HCT116 (cell line): ENCODE results near the gene ZNF691. TPM values are rescaled to one million over a fixed set of nuclear protein-coding genes. Genes with fewer than 3 reads are reported as not detected.

ENCODE experiments used
- ATAC-seq: fragments of 200-7000 bp; cut with Tn5 transposase; 2 replicates; pipeline ENCODE4 v1.9.1; 2020; ENCODE audit warnings: mild to moderate bottlenecking, moderate library complexity
- Bru-seq: library from RNA; stranded (reverse); fragments of 400-500 nt; gene quantifications from one replicate; lab custom pipeline; 2021; lab: Mats Ljungman, UMichigan
- BruChase-seq, 2 experiments: library from RNA; stranded (reverse); fragments of 400-500 nt; gene quantifications; one replicate each; lab custom pipeline; 2021; lab: Mats Ljungman, UMichigan
- BruUV-seq: library from RNA; stranded (reverse); fragments of 400-500 nt; replicated peaks from 2 replicates; lab custom pipeline; 2021; lab: Mats Ljungman, UMichigan
- CTCF ChIA-PET: fragments of 300-600 bp; sonication (Branson Sonifier 250); formaldehyde crosslinking; loops from one replicate; lab custom pipeline; 2021; ENCODE audit warnings: antibody characterized with exemption; lab: Charles Lee
- POLR2A ChIA-PET: fragments of 300-600, 350-600 bp; sonication (Branson Sonifier 250); formaldehyde crosslinking; loops from one replicate; lab custom pipeline; 2021; ENCODE audit warnings: antibody characterized with exemption; lab: Charles Lee
- RAD21 ChIA-PET, 2 experiments: fragments of 300-600 bp; sonication (Branson Sonifier 250); formaldehyde crosslinking; loops; one replicate each; lab custom pipeline; 2023; ENCODE audit warnings: low total read pairs in 2 of 2; ENCODE audit not compliant: uncharacterized antibody in 2 of 2, unreplicated experiment in 2 of 2, low non-redundant PET in 1 of 2; lab: Charles Lee
- DNase-seq: peaks from one replicate; pipeline ENCODE4 v3.0.0-alpha.2; 2010; ENCODE audit warnings: low read depth, low spot score
- H2AFZ ChIP-seq: fragments of 200-600 bp; shearing (Covaris generic), sonication (generic); 2 replicates; pipeline ENCODE4 v1.6.1; 2017; ENCODE audit warnings: low read depth, mixed run types, mixed read lengths, antibody characterized with exemption, low read length; ENCODE audit not compliant: poor library complexity, severe bottlenecking
- H3K27ac ChIP-seq: 2 replicates; pipeline ENCODE4 v1.5.1; 2012; ENCODE audit warnings: low read depth, low read length
- H3K27me3 ChIP-seq: fragments of 200-600 bp; sonication (generic); 2 replicates; pipeline ENCODE4 v1.6.1; 2016; ENCODE audit warnings: mixed run types, low read length, mixed read lengths; ENCODE audit not compliant: insufficient read depth
- H3K36me3 ChIP-seq, 2 experiments: fragments of 200-500 bp in 1 of 2; fragments of 200-600 bp in 1 of 2; sonication (Bioruptor generic) in 1 of 2; sonication (generic) in 1 of 2; 2 replicates each; pipeline versions ENCODE4 v1.5.1 to v1.6.1; 2014 to 2016; ENCODE audit warnings: low read length in 2 of 2, inconsistent platforms in 1 of 2, mixed read lengths in 1 of 2, mixed run types in 1 of 2; ENCODE audit not compliant: insufficient read depth in 2 of 2, control insufficient read depth in 1 of 2
- H3K4me1 ChIP-seq, 2 experiments: fragments of 200-600 bp in 1 of 2; sonication (generic) in 1 of 2; 2 replicates each; pipeline versions ENCODE4 v1.5.1 to v1.6.1; 2012 to 2017; ENCODE audit warnings: low read length in 2 of 2, inconsistent platforms in 1 of 2, mild to moderate bottlenecking in 1 of 2, mixed read lengths in 1 of 2, mixed run types in 1 of 2, moderate library complexity in 1 of 2; ENCODE audit not compliant: insufficient read depth in 2 of 2, control insufficient read depth in 1 of 2
- H3K4me2 ChIP-seq: fragments of 200-600 bp; sonication (generic); 2 replicates; pipeline ENCODE4 v1.6.1; 2017; ENCODE audit warnings: mixed run types, low read length, mixed read lengths
- H3K4me3 ChIP-seq, 2 experiments: fragments of 200-600 bp in 1 of 2; sonication (generic) in 1 of 2; replicated peaks in 1 of 2; 2 replicates each; pipeline ENCODE4 v1.5.1; 2011 to 2016; ENCODE audit warnings: low read length in 2 of 2, control low read depth in 1 of 2, low read depth in 1 of 2, mild to moderate bottlenecking in 1 of 2, mixed read lengths in 1 of 2, mixed run types in 1 of 2
- H3K79me2 ChIP-seq: fragments of 200-600 bp; sonication (generic); 2 replicates; pipeline ENCODE4 v1.6.1; 2017; ENCODE audit warnings: mild to moderate bottlenecking, mixed run types, low read length, moderate library complexity, mixed read lengths; ENCODE audit not compliant: insufficient read depth
- H3K9ac ChIP-seq: fragments of 200-600 bp; sonication (generic); 2 replicates; pipeline ENCODE4 v1.6.1; 2016; ENCODE audit warnings: low read length, mixed read lengths
- H3K9me2 ChIP-seq: fragments of 200-600 bp; sonication (generic), shearing (Covaris generic); 2 replicates; pipeline ENCODE4 v1.6.1; 2017; ENCODE audit warnings: mixed run types, mild to moderate bottlenecking, moderate library complexity; ENCODE audit not compliant: insufficient read depth
- H3K9me3 ChIP-seq, 2 experiments: fragments of 200-500 bp in 1 of 2; fragments of 200-600 bp in 1 of 2; sonication (Bioruptor generic) in 1 of 2; sonication (generic) in 1 of 2; 2 replicates each; pipeline ENCODE4 v1.6.1; 2014 to 2017; ENCODE audit warnings: low read length in 2 of 2, mixed read lengths in 2 of 2, inconsistent platforms in 1 of 2, low read depth in 1 of 2, mild to moderate bottlenecking in 1 of 2, mixed run types in 1 of 2, moderate library complexity in 1 of 2; ENCODE audit not compliant: control insufficient read depth in 1 of 2, insufficient read depth in 1 of 2
- H4K20me1 ChIP-seq: fragments of 200-600 bp; sonication (generic), shearing (Covaris generic); 2 replicates; pipeline ENCODE4 v1.6.1; 2017; ENCODE audit warnings: mixed run types, mild to moderate bottlenecking, moderate library complexity; ENCODE audit not compliant: insufficient read depth
- CBX3 ChIP-seq: IDR thresholded peaks from 2 replicates; pipeline ENCODE4 v1.6.1; 2012; ENCODE audit warnings: low read depth
- CEBPB ChIP-seq: IDR thresholded peaks from 2 replicates; pipeline ENCODE4 v1.6.1; 2012; ENCODE audit warnings: low read depth
- EGR1 ChIP-seq: IDR thresholded peaks from 2 replicates; pipeline ENCODE4 v1.6.1; 2012; ENCODE audit warnings: low read depth
- ELF1 ChIP-seq: IDR thresholded peaks from 2 replicates; pipeline ENCODE4 v1.6.1; 2012; ENCODE audit warnings: low read depth, borderline replicate concordance
- EZH2 ChIP-seq: fragments of 200-600 bp; sonication (generic); IDR thresholded peaks from 2 replicates; pipeline ENCODE4 v1.6.1; 2017; ENCODE audit warnings: antibody characterized with exemption, mixed run types
- EZH2phosphoT487 ChIP-seq: fragments of 200-600 bp; IDR thresholded peaks from 2 replicates; pipeline ENCODE4 v1.6.1; 2018; ENCODE audit warnings: antibody characterized with exemption, borderline replicate concordance
- FOSL1 ChIP-seq: IDR thresholded peaks from 2 replicates; pipeline ENCODE4 v1.6.1; 2012; ENCODE audit warnings: low read depth
- JUND ChIP-seq: IDR thresholded peaks from 2 replicates; pipeline ENCODE4 v1.6.1; 2012
- POLR2A ChIP-seq: IDR thresholded peaks from 2 replicates; pipeline ENCODE4 v1.7.0; 2011; ENCODE audit warnings: borderline replicate concordance; ENCODE audit not compliant: insufficient read depth, insufficient read length; ENCODE audit errors: extremely low read depth
- POLR2AphosphoS5 ChIP-seq: IDR thresholded peaks from 2 replicates; pipeline ENCODE4 v1.6.1; 2011; ENCODE audit warnings: mild to moderate bottlenecking, low read depth, low read length, moderate library complexity
- RAD21 ChIP-seq: IDR thresholded peaks from 2 replicates; pipeline ENCODE4 v1.6.1; 2012; ENCODE audit warnings: low read depth, mild to moderate bottlenecking
- SIN3A ChIP-seq: IDR thresholded peaks from 2 replicates; pipeline ENCODE4 v1.6.1; 2012; ENCODE audit warnings: low read depth
- SRF ChIP-seq: IDR thresholded peaks from 2 replicates; pipeline ENCODE4 v1.6.1; 2012; ENCODE audit warnings: low read depth
- TCF7L2 ChIP-seq: IDR thresholded peaks from 2 replicates; pipeline ENCODE4 v1.7.0; 2011; ENCODE audit warnings: borderline replicate concordance, inconsistent platforms; ENCODE audit not compliant: insufficient read depth, insufficient read length; ENCODE audit errors: extremely low read depth
- YY1 ChIP-seq: IDR thresholded peaks from 2 replicates; pipeline ENCODE4 v1.6.1; 2011; ENCODE audit warnings: low read length, low read depth, moderate library complexity, mild to moderate bottlenecking; ENCODE audit not compliant: insufficient replicate concordance; ENCODE audit errors: extremely low read depth
- ZFX ChIP-seq: fragments of 450-650 bp; IDR thresholded peaks from 2 replicates; pipeline ENCODE4 v1.6.1; 2017
- intact Hi-C: fragments of 100-400 bp; cut with micrococcal nuclease; formaldehyde crosslinking; loops from 2 replicates; pipeline ENCODE4 v1.10.0; 2022
- long read RNA-seq: library from polyadenylated mRNA; unstranded; transcript quantifications from one replicate; pipeline ENCODE4 v2.0.0, GENCODE V29; 2021; ENCODE audit not compliant: unreplicated experiment
- polyA plus RNA-seq: library from polyadenylated mRNA; unstranded; fragments of >200 nt; gene quantifications from 2 replicates; pipeline ENCODE4 v1.2.1, GENCODE V29; 2012; ENCODE audit warnings: missing spikeins
- total RNA-seq: library from RNA; stranded (reverse); gene quantifications from one replicate; pipeline ENCODE4 v1.2.1, GENCODE V29; 2021; ENCODE audit not compliant: unreplicated experiment
- TF ChIP-seq, protein P1 (sequence below): IDR thresholded peaks from 2 replicates; pipeline ENCODE4 v1.6.1; 2012; ENCODE audit warnings: low read depth
- TF ChIP-seq, protein P2 (sequence below): IDR thresholded peaks from 2 replicates; pipeline ENCODE4 v1.6.1; 2011; ENCODE audit warnings: mild to moderate bottlenecking, low read length, moderate library complexity; ENCODE audit not compliant: insufficient replicate concordance; ENCODE audit errors: extremely low read depth

ZNF691 gene, protein sequence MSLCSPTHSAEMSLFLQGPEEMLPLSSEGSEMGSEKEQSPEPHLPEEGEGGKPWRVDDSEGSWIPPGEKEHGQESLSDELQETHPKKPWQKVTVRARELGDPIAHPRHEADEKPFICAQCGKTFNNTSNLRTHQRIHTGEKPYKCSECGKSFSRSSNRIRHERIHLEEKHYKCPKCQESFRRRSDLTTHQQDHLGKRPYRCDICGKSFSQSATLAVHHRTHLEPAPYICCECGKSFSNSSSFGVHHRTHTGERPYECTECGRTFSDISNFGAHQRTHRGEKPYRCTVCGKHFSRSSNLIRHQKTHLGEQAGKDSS
- total RNA-seq (11.1 TPM), Bru-seq, nascent RNA (percentile 80 among the genes with signal in this experiment), BruChase-seq, experiment 1, labeled RNA remaining after a 6-hour chase (percentile 65 among the genes with signal in this experiment), BruChase-seq, experiment 2, labeled RNA remaining after a 2-hour chase (percentile 75 among the genes with signal in this experiment)
- polyA plus RNA-seq = 4.7 and 8.2 TPM in 2 replicates
- long read RNA-seq, transcript ZNF691-206 (2 exons, 1,577 nt) = major isoform, 5 of 15 reads
- long read RNA-seq, partial matches to known transcripts = 1 of 15 reads
- long read RNA-seq, other reads (novel, unspliced or antisense) = 6 of 15 reads

DNA sequence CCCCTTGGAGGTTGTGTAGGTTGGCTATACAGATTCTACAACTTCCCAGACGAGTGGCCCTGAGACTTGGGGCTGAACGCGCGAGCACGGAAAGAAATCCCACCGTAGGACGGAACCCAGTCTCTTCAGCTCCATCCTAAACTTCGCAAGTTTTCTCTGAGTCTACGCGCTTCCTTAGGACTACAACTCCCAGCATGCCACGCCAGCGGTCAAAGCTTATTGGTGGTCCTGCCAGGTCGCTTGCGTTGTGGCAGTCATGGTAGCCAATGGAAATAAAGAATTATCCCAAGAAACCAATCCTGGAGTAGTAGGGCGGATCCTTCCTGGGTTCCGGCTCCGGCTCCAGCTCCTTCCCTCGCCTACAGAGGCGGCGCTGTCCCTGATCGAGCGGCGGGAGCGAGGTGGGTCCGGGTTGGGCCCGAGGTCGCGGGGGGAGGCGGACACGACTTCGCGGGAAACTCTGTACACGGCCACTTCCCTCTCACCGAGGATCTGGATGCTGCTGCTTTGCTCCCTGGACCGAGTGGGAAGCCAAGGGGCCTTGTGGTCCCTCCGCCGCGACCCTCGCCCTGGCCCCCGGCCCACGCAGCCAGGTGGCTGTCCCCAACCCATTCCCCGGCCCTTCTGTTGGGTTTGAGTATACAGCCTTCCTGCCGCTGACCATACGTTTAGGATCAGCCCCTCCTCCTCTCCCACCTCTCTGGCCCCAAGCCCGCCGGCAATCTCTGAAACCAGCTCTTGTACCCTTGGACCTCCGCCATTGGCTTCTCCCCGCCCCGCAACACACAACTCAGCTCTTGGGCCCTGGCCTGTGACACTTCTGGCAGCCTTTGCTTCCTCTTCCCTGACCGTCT, at the start of gene ZNF691:
Gene ZNF691 (plus strand): TSS at position 357 of the 854 bp plus-strand sequence. CDS start 3,046 bp downstream, outside the sequence.
- no peaks in the 10 kb centered on the region for H3K9me2 ChIP-seq
- POLR2A ChIA-PET = interaction anchor here (0.7 to 1.6 kb wide), 9 partner anchors 13 to 326 kb away, joined by 3 to 7 read pairs (median 3); partner anchors contain the start of genes CFAP57, EBNA1BP2 and ERMAP
- H3K4me1 ChIP-seq = peaks cover 7 to 16% of the 10 kb centered on the region in 2 experiments; a peak in 3 of 4 replicates
- peak within 1 kb of the TSS; percentile 83 for H3K4me2 ChIP-seq
- intact Hi-C loops = no loop called here
- H3K27ac ChIP-seq = peak within 1 kb of the TSS; percentile 53
- no TSS peak for BruUV-seq
- ATAC-seq (peak; percentile 99), DNase-seq (peak; percentile 95)
- peak within 1 kb of the TSS; percentile 79 to 82 for H3K4me3 ChIP-seq
- CTCF ChIA-PET = interaction anchor here (0.7 to 2.2 kb wide), 10 partner anchors 8 to 268 kb away, joined by 3 to 10 read pairs (median 4); partner anchors contain the start of genes C1orf50, ERMAP, P3H1 and SVBP
- peak within 1 kb of the TSS; percentile 94 for H2AFZ ChIP-seq
- no peaks in the 10 kb centered on the region for H3K27me3 ChIP-seq
- H4K20me1 ChIP-seq = no peaks in the 10 kb centered on the region
- H3K9ac ChIP-seq = peak within 1 kb of the TSS; percentile 77
- no peaks in the 10 kb centered on the region for H3K9me3 ChIP-seq
- peaks cover 7 to 8% of the 10 kb centered on the region in 2 experiments; a peak in 3 of 4 replicates for H3K36me3 ChIP-seq
- H3K79me2 ChIP-seq = peaks cover 23% of the 10 kb centered on the region
- RAD21 ChIA-PET = interaction anchor here (0.8 to 1.5 kb wide), 3 partner anchors 80 to 227 kb away, joined by 3 to 7 read pairs (median 4); no protein-coding TSS in a partner anchor
- TF ChIP-seq EZH2 = no peak
- no peak for TF ChIP-seq YY1
- no peak for TF ChIP-seq SRF
- peak; percentile 94 for TF ChIP-seq POLR2AphosphoS5
- no peak for TF ChIP-seq CEBPB
- no peak for TF ChIP-seq TCF7L2
- no peak for TF ChIP-seq FOSL1
- peak; percentile 64; the same call in 1 of the 2 replicates for TF ChIP-seq EGR1
- peak; percentile 50 for TF ChIP-seq SIN3A
- TF ChIP-seq RAD21 = no peak
- TF ChIP-seq POLR2A = peak; percentile 67
- peak; percentile 76 for TF ChIP-seq ZFX
- TF ChIP-seq ELF1 = peak; percentile 68; the same call in 1 of the 2 replicates
- TF ChIP-seq, protein P1, sequence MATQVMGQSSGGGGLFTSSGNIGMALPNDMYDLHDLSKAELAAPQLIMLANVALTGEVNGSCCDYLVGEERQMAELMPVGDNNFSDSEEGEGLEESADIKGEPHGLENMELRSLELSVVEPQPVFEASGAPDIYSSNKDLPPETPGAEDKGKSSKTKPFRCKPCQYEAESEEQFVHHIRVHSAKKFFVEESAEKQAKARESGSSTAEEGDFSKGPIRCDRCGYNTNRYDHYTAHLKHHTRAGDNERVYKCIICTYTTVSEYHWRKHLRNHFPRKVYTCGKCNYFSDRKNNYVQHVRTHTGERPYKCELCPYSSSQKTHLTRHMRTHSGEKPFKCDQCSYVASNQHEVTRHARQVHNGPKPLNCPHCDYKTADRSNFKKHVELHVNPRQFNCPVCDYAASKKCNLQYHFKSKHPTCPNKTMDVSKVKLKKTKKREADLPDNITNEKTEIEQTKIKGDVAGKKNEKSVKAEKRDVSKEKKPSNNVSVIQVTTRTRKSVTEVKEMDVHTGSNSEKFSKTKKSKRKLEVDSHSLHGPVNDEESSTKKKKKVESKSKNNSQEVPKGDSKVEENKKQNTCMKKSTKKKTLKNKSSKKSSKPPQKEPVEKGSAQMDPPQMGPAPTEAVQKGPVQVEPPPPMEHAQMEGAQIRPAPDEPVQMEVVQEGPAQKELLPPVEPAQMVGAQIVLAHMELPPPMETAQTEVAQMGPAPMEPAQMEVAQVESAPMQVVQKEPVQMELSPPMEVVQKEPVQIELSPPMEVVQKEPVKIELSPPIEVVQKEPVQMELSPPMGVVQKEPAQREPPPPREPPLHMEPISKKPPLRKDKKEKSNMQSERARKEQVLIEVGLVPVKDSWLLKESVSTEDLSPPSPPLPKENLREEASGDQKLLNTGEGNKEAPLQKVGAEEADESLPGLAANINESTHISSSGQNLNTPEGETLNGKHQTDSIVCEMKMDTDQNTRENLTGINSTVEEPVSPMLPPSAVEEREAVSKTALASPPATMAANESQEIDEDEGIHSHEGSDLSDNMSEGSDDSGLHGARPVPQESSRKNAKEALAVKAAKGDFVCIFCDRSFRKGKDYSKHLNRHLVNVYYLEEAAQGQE = no peak
- no peak for TF ChIP-seq EZH2phosphoT487
- TF ChIP-seq CBX3 = 0 out of 2 replicates have a peak, but pooled peaks have one; percentile 13
- TF ChIP-seq JUND = no peak
- TF ChIP-seq, protein P2, sequence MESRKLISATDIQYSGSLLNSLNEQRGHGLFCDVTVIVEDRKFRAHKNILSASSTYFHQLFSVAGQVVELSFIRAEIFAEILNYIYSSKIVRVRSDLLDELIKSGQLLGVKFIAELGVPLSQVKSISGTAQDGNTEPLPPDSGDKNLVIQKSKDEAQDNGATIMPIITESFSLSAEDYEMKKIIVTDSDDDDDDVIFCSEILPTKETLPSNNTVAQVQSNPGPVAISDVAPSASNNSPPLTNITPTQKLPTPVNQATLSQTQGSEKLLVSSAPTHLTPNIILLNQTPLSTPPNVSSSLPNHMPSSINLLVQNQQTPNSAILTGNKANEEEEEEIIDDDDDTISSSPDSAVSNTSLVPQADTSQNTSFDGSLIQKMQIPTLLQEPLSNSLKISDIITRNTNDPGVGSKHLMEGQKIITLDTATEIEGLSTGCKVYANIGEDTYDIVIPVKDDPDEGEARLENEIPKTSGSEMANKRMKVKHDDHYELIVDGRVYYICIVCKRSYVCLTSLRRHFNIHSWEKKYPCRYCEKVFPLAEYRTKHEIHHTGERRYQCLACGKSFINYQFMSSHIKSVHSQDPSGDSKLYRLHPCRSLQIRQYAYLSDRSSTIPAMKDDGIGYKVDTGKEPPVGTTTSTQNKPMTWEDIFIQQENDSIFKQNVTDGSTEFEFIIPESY = no peak
